ENCODE results near the gene GID4.

GID4 gene

DNA sequence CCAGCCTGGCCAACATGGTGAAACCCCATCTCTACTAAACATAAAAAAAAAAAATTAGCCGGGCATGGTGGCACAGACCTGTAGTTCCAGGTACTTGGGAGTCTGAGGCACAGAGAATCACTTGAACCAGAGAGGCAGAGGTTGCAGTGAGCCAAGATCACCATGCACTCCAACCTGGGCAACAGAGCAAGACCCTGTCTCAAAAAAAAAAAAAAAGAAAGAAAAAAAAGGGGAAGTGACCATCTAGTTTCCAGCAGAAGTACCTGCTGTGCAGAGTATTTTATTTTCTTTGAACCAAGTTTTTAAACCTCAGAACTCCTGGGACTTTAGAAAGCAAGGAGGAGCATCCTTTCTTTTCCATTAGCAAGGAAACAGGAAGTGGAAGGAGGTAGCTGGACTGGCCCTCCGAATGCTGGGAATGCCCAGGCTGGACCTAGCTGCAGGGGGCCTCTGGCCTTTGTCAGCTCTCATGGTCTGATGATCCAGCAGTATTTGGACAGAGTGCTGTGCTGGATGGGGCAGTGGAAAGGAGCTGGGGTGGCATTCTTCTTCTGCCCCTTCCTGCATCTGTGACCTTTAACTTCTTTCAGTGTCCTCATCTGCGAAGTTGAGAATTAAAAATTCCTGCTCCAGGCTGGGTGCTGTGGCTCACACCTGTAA lies 6.6 kb downstream of the GID4 start:
- no peak for DNase-seq

GRCh38 chr17:18055597-18055996 lies 16.4 kb downstream of the GID4 start:
- DNase-seq: no peak

GRCh38 chr17:18056214-18056613 lies 17.0 kb downstream of the GID4 start:
- no peak for DNase-seq

- DNase-seq: no peak
Measured at GRCh38 chr17:18059283-18059682, 20.1 kb downstream of the GID4 start.

DNA sequence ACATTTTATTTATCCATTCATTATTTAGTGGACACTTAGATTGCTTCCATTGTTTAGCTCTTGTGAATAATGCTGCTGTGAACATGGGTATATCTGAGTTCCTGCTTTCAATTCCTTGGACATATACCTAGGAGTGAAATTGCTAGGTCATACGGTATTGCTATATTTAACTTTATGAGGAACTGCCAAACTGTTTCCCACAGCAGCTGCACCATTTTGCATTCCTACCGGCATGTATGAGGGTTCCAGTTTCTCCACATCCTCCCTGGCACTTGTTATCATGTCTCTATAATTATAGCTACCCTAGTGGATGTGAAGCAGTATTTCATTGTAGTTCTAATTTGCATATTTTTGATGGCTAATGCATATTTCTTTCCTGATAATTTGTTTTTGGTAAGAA lies 24.8 kb downstream of the GID4 start:
- DNase-seq: no peak

- DNase-seq: no peak
Measured at GRCh38 chr17:18065546-18065945, 26.3 kb downstream of the GID4 start.

DNA sequence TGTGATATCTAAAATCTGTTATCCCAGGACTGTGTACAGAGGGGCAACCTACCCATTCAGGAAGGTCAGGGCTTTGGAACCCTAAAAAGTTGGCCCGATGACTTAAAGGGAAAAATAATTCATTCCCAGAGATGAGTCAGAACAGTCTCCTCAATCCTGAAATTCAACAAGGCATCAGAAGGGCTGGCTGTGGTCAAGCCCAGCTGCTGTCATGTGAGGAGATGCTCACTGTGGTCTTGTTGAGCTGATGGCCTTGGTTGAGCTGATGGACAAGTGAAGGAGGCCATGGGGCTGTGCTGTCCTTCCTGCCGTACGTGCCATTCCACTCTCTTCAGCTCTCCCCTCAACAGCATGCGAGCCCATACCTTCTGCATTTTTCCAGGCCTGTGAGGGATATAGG lies 27.7 kb downstream of the GID4 start:
- no peak for DNase-seq

- no peak for DNase-seq
Measured at GRCh38 chr17:18069101-18069500, 29.9 kb downstream of the GID4 start.

DNA sequence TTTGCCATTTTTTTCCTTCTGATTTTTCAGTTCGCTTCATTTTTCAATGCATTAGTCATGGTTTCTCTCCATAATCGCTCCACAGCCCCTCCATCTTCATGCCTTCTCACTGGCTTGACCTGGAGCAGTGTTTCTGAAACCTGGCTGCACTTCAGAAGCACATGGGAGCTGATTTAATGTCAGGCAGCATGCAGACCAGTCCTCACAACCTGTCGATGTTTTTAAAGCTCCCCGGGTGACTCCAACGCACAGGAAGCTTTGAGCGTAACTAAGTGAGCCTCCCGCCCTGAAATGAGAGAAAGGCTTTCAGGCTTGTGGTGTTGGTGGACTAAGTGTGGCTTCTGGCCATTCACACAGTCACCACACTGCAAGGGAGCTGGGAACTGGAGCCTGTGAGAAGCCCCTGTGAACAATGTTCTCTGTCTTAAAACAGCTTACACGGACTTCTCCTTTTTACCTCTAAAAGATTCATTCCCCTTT lies 31.7 kb downstream of the GID4 start:
- no peak for DNase-seq

DNA sequence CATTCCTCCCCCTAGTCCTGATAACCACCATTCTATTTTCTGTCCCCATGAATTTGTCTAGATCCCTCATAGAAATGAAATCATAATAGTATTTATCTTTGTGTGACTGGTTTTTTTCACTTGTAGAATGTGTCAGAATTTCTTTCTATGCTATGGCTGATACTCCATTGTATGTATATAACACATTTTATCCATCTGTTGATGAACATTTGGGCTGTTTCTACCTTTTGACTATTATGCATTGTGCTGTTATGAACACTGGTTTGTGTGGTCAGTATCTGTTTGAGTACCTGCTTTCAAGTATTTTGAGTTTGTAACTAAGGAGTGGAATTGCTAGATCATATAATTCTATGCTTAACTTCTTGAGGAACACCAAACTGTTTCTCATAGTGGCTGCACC lies 32.5 kb downstream of the GID4 start:
- DNase-seq: no peak

DNA sequence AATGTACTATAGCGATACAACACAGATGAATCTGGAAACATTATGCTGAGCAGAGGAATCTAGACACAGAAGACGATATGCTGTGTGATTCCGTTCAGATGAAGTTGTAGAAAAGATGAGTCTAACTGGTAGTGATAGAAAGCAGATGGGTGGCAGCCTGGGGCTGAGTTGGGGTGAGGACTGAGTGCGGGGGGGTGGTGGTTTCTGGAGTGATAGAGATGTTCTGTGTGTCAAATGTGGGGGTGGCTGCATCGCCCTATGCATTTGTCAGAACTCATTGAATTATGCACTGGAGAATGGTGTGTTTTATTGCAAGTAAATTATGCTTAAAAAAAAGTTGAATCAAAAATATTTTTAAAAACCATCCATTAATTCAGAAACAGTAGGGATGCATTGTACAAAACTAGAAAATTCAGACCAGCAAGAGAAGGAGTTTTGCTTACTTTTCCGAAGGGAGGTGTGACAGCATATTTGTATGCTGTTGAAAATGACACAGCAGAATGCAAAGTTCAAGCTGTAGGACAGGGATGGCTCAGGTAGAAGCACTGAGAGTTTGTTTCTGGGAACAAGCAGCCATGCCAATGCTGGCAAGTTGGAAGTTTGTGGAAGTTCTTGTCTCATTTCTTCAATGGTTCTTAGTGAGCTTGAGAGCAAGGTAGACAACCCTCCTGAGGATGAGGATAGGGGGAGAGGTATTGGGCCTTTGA lies 35.5 kb downstream of the GID4 start:
- DNase-seq: no peak

DNA sequence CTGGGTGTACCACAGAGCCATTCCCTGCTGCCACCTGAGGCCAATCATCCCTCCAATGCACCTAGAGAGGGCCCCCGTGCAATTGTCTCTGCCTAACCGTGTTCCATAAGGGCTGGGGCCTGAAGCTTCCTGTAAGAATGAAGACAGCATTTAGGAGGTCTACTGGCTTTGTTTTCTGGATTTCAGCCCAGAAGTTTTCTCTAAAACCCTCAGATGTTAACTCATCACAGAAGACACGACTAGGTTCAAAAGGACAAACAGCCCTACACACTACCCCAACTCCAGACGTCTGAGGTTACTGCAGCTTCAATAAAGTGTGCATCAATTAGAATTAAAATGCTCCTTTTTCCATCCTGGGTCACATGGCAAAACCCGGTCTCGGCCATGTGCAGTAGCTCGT lies 37.7 kb downstream of the GID4 start:
- DNase-seq: no peak

GRCh38 chr17:18079543-18079942 lies 40.3 kb downstream of the GID4 start:
- no peak for DNase-seq

- DNase-seq: no peak
Measured at GRCh38 chr17:18084256-18084655, 45.0 kb downstream of the GID4 start.

GRCh38 chr17:18087610-18088491 lies 48.6 kb downstream of the GID4 start, which contains the start of gene DRG2:
Gene DRG2, plus strand, starts transcription at chr17:18087948. Its CDS starts 76 bp downstream, at chr17:18088024.
- peak; percentile 92 for DNase-seq

GRCh38 chr17:18089613-18090012 lies 50.4 kb downstream of the GID4 start:
- no peak for DNase-seq

DNA sequence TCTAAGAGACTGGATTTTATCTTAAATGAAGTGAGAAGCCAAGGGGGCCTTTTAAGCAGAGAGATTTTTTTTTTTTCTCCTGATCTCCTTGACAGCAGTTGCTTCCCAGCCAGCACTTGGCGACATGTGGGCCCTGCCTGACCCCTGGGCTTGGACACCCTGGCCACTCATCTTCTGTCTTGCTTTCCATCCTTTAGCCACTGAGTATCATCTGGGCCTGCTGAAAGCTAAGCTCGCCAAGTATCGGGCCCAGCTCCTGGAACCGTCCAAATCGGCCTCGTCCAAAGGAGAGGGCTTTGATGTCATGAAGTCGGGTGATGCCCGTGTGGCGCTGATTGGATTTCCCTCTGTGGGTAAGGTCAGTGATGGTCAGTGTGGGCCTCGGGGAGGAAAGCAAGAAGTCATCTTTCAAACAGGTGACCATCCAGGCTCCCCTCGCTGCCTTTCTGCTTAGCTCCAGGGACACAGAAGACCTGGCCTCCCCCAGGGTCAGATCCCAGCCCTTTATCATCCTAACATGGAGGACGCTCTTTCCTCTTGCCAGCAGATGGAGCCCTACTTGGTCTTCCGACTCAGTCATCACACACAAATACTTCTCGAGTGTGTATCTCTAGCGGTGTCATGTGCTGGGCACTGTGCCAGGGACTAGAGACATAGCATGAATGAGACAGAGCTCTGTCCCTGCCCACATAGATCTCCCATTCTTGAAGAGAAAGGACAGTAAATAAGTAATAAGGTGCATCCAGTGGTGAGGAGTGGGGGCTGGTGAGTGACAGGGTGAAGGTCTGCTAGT lies 54.6 kb downstream of the GID4 start:
- peak; percentile 52 for DNase-seq

- DNase-seq: no peak
Measured at GRCh38 chr17:18094409-18094807, 55.2 kb downstream of the GID4 start.

DNA sequence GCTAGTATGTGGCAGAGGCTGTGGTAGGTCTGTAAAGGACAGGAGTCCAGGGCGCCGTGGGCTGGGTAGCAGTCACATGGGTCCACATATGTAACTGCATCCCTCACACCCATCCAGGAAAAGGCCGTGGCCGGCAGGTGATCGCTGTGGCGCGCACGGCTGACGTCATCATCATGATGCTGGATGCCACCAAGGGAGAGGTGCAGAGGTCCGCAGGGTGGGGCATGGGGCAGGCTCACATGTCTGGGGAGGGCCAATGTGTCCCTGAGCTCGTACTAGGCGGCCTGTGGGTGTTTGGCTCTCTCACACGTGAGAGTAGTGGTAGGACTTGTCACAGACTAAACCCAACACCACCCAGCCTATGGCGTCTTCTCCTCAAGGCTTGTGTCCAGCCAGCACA lies 60.3 kb downstream of the GID4 start:
- no peak for DNase-seq

DNA sequence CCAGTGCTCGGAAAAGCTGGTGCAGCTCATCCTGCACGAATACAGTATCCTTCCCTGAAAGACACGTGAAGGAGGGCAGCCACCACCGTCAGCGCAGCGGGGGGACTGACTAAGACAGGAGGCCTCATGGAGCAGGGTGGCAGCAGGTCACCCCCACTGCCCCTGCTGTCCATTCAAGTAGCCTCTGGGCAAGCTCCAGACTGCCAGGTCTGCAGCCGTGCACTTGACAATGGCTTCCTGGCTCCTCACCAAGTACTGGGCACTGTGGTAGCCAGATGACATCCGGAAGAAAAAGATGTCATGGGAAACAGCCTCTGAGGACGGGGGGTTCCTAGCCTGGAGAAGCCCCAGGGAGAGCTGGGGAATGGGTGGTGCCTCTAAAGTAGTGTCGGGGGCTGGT lies 61.4 kb downstream of the GID4 start:
- DNase-seq: no peak

DNA sequence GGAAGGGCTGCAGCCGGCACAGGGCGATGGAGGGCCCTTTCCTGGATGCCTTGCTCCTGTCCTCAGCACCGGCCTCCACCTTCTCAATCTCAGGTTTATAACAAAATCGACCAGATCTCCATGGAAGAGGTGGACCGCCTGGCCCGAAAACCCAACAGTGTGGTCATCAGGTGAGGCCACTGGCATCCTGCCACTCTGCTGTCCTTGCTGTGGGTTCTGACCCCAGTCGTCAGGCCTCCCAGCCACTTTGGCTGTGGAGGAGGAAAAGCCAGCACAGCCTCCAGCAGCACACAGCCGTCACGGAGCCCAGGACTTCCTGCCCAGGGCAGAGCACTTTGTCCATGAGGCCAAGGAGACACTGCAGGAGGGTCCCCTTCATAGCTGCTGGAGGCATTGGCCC lies 62.6 kb downstream of the GID4 start:
- no peak for DNase-seq

DNA sequence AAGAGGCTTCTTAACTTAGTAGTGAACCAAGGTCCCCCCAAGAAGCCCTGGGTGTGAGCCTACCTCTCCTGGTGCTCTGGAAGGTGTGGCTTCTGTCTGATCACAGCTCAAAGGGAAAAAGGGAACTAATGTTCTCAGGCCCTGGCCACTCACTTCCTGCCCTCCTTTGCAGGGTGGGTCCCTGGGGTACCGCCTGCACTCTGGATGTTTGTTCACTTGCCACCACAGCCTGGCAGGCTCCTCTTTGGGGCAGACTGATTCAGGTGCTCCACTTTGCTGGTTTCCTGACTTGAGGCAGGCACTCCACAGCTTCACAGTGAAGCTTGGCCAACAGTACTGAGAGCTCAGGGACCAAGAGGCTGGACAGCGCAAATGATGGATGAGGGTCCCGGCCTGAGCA lies 63.4 kb downstream of the GID4 start:
- DNase-seq: no peak

- DNase-seq: no peak
Measured at GRCh38 chr17:18105027-18105426, 65.8 kb downstream of the GID4 start.
